HAP-1 (cell line): ENCODE measurements around the gene ZMIZ1.

Source experiments
- DNase-seq, 2 experiments: peaks; one replicate each; pipeline ENCODE4 v3.0.0-alpha.2; 2016 to 2020; ENCODE audit warnings: low spot score in 2 of 2
- H3K27me3 ChIP-seq: fragments of 250-450 bp; sonication (Bioruptor Pico); 2 replicates; pipeline ENCODE4 v1.5.1; 2020; ENCODE audit warnings: low read depth, mild to moderate bottlenecking, moderate library complexity
- H3K36me3 ChIP-seq: fragments of 250-450 bp; sonication (Bioruptor Pico); replicated peaks from 2 replicates; pipeline ENCODE4 v1.5.1; 2020; ENCODE audit warnings: mild to moderate bottlenecking
- H3K4me1 ChIP-seq: fragments of 250-450 bp; sonication (Bioruptor Pico); 2 replicates; pipeline ENCODE4 v1.5.1; 2020; ENCODE audit warnings: mild to moderate bottlenecking
- H3K4me3 ChIP-seq: fragments of 250-450 bp; sonication (Bioruptor Pico); 2 replicates; pipeline ENCODE4 v1.5.1; 2020; ENCODE audit warnings: mild to moderate bottlenecking, moderate library complexity
- H3K9me3 ChIP-seq: fragments of 250-450 bp; sonication (Bioruptor Pico); 2 replicates; pipeline ENCODE4 v1.5.1; 2020; ENCODE audit warnings: mild to moderate bottlenecking, moderate library complexity
- in situ Hi-C: fragments of 300-500 bp; cut with MboI; formaldehyde crosslinking; loops from 3 replicates; pipeline ENCODE4 v1.14.3; 2020; ENCODE audit warnings: low sequenced_read_pairs, inconsistent platforms, mixed read lengths

The ZMIZ1 gene, protein sequence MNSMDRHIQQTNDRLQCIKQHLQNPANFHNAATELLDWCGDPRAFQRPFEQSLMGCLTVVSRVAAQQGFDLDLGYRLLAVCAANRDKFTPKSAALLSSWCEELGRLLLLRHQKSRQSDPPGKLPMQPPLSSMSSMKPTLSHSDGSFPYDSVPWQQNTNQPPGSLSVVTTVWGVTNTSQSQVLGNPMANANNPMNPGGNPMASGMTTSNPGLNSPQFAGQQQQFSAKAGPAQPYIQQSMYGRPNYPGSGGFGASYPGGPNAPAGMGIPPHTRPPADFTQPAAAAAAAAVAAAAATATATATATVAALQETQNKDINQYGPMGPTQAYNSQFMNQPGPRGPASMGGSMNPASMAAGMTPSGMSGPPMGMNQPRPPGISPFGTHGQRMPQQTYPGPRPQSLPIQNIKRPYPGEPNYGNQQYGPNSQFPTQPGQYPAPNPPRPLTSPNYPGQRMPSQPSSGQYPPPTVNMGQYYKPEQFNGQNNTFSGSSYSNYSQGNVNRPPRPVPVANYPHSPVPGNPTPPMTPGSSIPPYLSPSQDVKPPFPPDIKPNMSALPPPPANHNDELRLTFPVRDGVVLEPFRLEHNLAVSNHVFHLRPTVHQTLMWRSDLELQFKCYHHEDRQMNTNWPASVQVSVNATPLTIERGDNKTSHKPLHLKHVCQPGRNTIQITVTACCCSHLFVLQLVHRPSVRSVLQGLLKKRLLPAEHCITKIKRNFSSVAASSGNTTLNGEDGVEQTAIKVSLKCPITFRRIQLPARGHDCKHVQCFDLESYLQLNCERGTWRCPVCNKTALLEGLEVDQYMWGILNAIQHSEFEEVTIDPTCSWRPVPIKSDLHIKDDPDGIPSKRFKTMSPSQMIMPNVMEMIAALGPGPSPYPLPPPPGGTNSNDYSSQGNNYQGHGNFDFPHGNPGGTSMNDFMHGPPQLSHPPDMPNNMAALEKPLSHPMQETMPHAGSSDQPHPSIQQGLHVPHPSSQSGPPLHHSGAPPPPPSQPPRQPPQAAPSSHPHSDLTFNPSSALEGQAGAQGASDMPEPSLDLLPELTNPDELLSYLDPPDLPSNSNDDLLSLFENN

DNA sequence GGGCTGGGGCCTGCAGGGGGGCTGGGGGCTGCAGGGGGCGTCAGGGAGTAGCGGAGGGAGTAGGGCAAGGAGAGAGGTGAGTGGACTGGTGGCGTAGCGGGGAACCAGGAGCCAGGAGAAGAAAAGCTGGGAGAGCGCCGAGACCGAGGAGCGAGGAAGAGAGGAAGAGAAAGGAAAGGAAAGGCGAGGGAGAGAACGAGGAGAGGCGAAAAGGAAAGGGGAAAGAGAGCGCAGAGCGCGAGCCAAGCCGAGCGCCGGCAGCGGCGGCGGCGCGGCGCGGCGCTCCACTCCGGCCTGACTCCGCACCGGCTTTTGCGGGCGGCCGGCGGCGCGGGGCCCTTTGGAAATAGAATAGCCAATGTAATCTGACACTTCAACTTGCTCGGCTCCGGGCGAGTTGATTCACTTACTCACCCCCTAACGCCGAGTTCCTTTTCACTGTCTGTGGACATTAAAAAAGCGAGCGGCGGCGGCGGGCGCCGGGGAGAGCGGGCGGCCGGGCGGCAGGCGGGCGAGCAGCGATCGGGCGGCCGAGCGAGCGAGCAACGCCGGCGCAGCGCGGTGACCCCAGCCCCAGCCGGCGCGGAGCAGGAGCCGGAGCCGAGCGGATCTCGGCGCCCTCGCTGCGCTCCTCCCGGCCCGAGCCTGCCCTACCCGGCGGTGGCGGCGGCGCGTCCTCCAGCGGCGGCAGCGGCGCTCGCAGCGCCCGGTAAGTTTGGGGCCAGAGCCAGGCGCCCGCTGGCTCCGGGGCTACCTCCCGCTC is at the start of gene ZMIZ1:
Gene ZMIZ1 (plus strand): TSS at position 405 of the 763 bp plus-strand sequence. CDS start 132,667 bp downstream, outside the sequence.
- H3K36me3 ChIP-seq = no peaks in the 10 kb centered on the region
- peaks cover 21% of the 10 kb centered on the region for H3K4me1 ChIP-seq
- H3K27me3 ChIP-seq = no peaks in the 10 kb centered on the region
- peak; percentile 89 to 90 for DNase-seq
- in situ Hi-C loops = no loop called here
- peak within 1 kb of the TSS; percentile 66 for H3K4me3 ChIP-seq
- H3K9me3 ChIP-seq = no peaks in the 10 kb centered on the region

DNA sequence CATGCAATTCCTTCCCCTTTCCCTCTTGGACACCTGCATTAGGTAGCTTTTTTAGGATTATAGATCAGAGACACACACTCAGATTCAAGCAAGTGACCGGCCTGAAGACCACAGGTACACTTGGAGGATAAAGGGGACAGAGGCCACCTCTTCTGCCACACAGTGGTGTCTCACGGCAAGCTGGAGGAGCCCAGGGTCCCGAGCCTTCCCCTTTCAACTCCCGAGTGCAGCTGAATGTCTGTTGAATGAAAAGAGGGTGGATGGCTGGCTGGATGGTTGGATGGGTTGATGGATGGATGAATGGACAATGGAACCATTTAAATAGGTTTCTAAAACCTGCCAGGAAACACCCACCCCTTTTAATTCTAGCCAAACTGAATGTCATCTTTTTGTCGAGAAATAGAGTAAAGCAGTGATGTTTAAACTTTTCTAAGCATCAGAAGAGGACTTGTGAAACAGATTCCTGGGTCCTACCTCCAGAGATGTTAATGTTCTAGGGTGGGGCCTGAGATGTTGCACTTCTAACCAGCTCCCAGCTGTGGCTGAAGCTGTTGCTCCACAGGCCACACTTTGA is 49.2 kb upstream of the ZMIZ1 start:
- no peaks in the 10 kb centered on the region for H3K36me3 ChIP-seq
- H3K27me3 ChIP-seq = no peaks in the 10 kb centered on the region
- H3K9me3 ChIP-seq = no peaks in the 10 kb centered on the region
- H3K4me1 ChIP-seq = no peaks in the 10 kb centered on the region
- H3K4me3 ChIP-seq = no peak overlapping the region
- no peak for DNase-seq
- in situ Hi-C loops = no loop called here

DNA sequence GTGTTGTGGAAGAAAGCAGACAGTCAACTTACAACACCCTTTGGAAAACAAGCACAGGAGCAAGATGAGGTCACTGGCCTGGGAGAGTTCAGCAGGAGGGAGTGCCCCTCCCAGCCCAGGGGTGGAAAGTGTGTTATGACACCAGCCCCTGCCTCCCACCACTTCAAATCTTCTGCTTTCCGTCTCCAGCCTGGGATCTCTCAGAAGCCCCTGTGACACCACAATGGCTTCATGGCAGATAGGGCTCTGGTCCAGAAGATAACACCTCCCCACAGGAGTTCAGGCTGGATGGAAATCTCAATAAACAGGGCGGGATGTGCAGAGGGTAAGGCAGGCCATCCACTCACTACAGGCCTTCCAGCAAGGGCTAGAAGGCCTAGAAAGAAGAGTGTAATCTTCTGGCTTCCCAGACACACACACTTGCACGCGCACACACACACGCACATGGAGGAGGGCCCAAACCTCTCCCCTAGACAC is 48.7 kb upstream of the ZMIZ1 start:
- Histone ChIP-seq H3K4me1 (no peaks in the 10 kb centered on the region), H3K9me3 (no peaks in the 10 kb centered on the region), H3K4me3 (no peak overlapping the region), H3K27me3 (no peaks in the 10 kb centered on the region), H3K36me3 (no peaks in the 10 kb centered on the region)
- in situ Hi-C loops = no loop called here
- DNase-seq = no peak

DNA sequence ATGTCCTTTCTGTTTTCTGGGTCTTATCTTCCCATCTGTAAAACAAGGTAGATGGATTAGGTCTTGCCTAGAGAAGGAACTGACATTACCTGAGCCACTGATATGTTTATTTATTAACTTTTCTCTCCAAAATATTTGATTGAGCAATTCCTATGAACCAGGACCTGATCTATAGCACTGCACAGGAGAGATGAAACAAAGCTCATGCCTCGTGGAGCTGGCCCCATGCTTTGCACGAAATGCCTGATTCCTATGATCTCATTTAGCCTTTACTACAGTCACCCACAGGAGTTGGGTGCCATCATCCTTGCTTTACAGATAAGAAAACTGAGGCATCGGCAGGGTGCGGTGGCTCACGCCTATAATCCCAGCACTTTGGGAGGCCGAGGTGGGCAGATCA is 48.2 kb upstream of the ZMIZ1 start:
- Histone ChIP-seq H3K4me1 (no peaks in the 10 kb centered on the region), H3K36me3 (no peaks in the 10 kb centered on the region), H3K27me3 (no peaks in the 10 kb centered on the region), H3K9me3 (no peaks in the 10 kb centered on the region), H3K4me3 (no peak overlapping the region)
- in situ Hi-C loops = no loop called here
- no peak for DNase-seq

DNA sequence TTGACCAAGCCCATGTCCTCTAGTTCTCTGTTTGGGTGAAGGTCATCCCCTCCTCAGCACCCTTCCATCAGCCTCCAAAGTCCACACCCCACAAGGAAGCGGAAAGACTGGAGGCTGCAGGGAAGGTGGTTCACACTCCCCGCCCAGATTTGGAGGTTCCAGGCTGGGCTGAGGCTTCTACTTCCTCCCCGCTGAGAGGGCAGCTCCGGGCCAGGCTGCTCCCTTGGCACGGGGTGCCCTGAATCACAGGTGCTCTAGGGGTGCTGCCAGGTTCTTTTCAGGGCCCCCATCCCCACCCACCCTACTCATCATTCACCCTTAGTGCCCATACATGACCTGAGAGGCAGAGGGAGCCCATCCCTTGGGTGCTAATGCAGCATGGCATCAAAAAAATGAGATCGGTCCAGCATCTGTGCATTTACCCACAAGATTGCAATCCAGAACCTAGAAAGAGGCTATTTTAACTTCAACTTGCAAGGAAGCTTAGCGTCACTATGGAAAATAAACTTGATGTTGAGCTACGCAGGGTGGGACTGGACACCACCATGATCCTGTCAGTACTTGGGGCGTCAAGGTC is 47.3 kb upstream of the ZMIZ1 start:
- in situ Hi-C loops = no loop called here
- Histone ChIP-seq H3K27me3 (no peaks in the 10 kb centered on the region), H3K9me3 (no peaks in the 10 kb centered on the region), H3K4me3 (no peak overlapping the region), H3K4me1 (no peaks in the 10 kb centered on the region), H3K36me3 (no peaks in the 10 kb centered on the region)
- DNase-seq = no peak

DNA sequence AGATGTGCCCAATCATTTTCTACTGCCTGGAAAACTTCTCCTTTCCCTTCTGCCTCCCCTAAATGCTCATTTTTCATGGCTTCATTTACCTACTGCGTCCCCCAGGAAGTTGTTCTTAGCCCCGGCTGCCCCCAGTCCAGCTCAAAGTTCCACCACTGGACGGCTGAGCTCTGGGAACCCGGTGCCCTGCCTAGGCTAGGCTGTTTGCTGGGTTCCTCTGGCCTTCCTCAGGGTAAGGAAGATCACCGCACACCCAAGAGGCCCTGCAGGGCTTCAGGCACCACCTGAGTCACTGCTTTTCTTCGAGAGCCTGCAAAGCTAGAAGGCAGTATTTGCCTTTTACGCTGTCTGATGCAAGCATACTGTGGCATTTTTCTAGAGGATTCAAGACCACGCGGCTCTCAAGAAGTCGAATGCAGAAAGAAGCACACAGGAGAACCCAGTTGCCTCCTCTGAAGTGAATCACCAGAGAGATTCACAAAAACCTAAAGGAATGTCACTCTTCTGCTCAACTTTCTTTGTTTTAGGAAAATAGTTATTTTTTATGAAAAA is 46.7 kb upstream of the ZMIZ1 start:
- DNase-seq = no peak
- no peaks in the 10 kb centered on the region for H3K27me3 ChIP-seq
- no peaks in the 10 kb centered on the region for H3K9me3 ChIP-seq
- H3K36me3 ChIP-seq = no peaks in the 10 kb centered on the region
- in situ Hi-C loops = no loop called here
- H3K4me3 ChIP-seq = no peak overlapping the region
- H3K4me1 ChIP-seq = no peaks in the 10 kb centered on the region

DNA sequence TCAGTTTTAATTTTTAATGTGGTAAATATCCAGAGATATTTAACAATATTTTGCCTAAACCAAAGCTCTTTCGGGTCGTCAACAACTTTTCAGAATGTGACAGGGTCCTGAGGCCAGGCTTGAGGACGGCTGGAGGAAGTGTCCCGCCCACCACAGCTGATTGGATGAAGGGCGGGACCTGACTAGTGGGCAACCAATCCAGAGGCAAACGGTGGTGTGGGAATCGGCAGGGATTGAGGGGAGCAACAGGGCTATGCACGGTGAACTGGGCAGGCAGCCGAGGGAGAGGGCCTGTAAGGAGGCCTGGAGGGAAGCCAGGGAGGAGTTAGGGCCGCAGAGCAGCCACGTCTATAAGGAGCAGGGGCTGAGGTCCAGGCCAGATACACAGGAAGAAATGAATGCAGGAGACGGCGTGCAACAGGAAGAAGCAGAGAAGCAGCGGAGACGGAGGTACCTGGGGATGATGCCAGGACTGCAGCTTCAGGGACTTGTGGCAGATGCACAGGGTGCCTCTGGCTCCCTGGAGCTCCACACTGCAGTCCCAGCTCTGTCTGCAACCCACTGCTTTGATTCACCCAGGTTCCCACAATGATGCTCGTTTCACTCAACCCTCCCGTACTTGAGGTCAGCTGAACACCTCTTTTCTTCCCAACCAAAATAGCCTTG is 46.1 kb upstream of the ZMIZ1 start:
- peak; percentile 29 to 69 for DNase-seq
- H3K4me3 ChIP-seq = no peak overlapping the region
- in situ Hi-C loops = no loop called here
- no peaks in the 10 kb centered on the region for H3K4me1 ChIP-seq
- H3K36me3 ChIP-seq = no peaks in the 10 kb centered on the region
- H3K9me3 ChIP-seq = no peaks in the 10 kb centered on the region
- H3K27me3 ChIP-seq = no peaks in the 10 kb centered on the region

DNA sequence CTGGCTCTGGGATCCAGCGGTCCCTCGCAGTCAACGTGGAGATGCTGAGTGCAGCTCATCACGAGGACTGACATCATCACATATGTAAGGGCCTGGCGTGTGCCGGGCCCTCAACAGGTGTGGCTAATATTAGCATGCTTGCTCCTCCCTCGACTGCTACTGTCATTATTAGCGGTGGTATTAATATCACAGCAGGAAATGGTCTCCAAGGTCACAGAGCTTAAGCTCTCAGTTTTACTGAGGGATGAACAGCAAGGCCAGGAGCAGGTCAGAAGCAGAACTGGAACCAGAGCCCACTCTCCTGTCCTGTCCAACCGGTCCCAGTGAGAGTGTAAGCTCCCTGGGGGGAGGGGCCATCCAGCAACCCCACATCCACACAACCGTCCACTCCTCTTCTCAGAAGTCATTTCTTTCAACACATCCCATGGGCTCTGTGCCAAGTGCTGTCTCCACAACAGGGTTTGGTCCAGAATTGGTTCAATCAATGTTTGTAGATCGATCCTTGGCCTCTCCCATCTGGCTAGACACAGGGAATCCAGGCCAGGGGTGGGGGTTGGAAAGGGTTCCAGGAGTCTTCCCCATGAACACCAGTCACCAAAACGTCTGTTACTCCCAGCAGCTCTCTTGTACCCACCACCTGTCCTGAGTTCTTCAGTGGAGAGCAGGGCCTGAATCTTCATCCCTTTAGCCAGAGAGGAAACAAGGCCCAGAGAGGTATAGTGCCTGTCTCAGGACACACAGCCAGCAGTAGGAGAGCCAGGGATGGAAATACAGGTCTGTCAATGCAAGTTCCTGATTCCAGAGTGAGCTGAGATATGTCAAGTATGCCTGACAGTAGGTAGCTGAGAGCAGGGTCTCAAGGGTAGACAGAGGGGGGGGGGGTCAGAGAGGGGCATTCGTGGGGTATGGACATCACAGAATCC is 45.3 kb upstream of the ZMIZ1 start:
- Histone ChIP-seq H3K36me3 (no peaks in the 10 kb centered on the region), H3K9me3 (no peaks in the 10 kb centered on the region), H3K27me3 (no peaks in the 10 kb centered on the region), H3K4me3 (no peak overlapping the region), H3K4me1 (no peaks in the 10 kb centered on the region)
- no peak for DNase-seq
- in situ Hi-C loops = no loop called here

DNA sequence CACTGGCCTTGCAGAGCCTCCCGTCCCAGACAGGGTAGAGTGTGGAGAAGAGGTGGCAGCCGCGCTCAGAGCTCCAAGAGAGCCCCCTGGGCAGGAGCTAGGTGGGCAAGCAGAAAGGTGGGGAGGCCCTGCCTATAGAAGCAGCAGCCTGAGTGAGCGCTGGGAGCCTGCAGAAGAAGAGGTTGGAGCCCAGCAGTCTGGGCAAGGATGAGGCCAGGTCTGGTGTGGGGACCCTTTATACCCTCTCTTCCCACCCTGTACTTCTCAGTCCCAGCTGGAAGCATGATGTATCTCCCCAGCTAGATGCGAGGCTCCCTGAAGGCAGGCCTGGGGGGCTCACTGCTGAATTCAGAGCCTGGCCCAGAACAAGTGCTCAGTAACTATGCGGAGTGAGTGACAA is 44.5 kb upstream of the ZMIZ1 start:
- Histone ChIP-seq H3K9me3 (no peaks in the 10 kb centered on the region), H3K36me3 (no peaks in the 10 kb centered on the region), H3K4me3 (no peak overlapping the region), H3K4me1 (no peaks in the 10 kb centered on the region), H3K27me3 (no peaks in the 10 kb centered on the region)
- DNase-seq = no peak
- in situ Hi-C loops = no loop called here

DNA sequence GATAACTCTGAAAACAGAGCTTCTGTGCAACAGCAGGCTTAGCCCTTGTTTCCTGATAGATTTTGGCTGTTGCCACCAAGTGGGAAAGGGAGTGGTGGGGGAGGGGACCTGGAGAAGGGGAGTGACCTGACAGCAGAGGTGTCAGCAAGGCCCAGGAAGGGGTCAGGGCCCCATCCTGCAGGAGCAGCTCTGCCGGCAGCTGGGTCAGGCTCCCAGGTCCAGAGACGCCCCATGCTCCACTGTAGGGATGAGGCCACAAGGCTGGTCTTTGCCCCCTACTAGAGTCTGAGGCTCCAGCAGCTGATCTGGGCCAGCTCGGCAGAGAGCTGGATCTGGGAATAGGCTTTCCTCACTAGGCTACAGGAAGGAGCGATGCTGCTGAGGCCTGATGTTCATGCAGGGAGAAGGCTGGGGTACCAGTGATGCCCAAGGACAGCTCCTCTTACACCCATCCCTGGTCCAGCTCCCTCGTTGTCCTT is 44.0 kb upstream of the ZMIZ1 start:
- no peaks in the 10 kb centered on the region for H3K9me3 ChIP-seq
- in situ Hi-C loops = no loop called here
- H3K4me3 ChIP-seq = no peak overlapping the region
- no peaks in the 10 kb centered on the region for H3K27me3 ChIP-seq
- no peaks in the 10 kb centered on the region for H3K4me1 ChIP-seq
- H3K36me3 ChIP-seq = no peaks in the 10 kb centered on the region
- DNase-seq = no peak

DNA sequence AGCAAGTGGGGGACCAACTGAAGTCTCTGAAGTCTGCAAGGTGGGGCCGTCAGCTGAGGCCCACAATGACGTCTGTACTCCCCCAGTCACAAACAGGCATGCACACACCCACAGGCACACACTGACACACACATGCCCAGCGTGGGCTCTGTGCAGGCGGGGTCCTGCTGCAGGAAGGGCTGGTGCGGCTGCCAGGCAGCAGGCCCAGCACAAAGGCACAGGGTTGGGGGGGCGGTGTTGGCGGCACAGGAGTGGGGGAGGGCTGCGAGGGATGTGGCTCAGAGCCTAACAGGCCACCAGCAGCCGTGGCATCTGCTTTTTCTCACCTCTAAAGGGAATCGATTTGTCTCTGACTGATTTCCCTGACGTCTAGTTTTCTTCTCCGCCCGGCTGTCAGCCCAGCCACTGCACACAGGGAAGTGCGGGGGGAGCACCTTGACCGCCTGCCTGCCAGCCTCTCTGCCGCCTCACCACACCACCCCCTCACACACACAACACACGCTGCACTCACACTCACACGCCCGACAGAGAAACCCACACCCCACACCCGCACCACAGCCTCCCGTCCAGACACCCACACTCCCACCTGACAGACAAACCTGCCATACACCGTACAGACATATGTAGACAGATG is 43.5 kb upstream of the ZMIZ1 start:
- H3K4me3 ChIP-seq = no peak overlapping the region
- H3K4me1 ChIP-seq = no peaks in the 10 kb centered on the region
- H3K36me3 ChIP-seq = no peaks in the 10 kb centered on the region
- no peaks in the 10 kb centered on the region for H3K27me3 ChIP-seq
- in situ Hi-C loops = no loop called here
- DNase-seq = no peak
- H3K9me3 ChIP-seq = no peaks in the 10 kb centered on the region
